Omental fat pad (tissue), 4 donors: ENCODE results near the gene ZNF277. TPM values are rescaled to one million over a fixed set of nuclear protein-coding genes. Genes with fewer than 3 reads are reported as not detected.

ENCODE experiments used
- total RNA-seq, 4 donors: library from RNA; depleted of rRNA; stranded (reverse); fragments of >200 nt; gene quantifications; one replicate each; pipeline ENCODE4 v1.1.0, GENCODE V29; 2016

The ZNF277 gene
- total RNA-seq, 4 donors from 2014 or later = 15.9 to 24.9 (median 19.3) TPM

Other genes with a start within 250 kb of the ZNF277 start
- gene DOCK4, start 296 bp upstream of the ZNF277 start, total RNA-seq = 10 to 100 TPM; 47.5 to 86.9 (median 59.7) TPM
- gene IFRD1, start 243.8 kb downstream of the ZNF277 start, total RNA-seq = 10 to 100 TPM; 78.5 to 85.1 (median 80.4) TPM